Body of pancreas (tissue), 4 donors: ENCODE results near the gene ADGRD2. TPM values are rescaled to one million over a fixed set of nuclear protein-coding genes. Genes with fewer than 3 reads are reported as not detected.
"Not testable (repeated sequence)": the region's sequence is repeated elsewhere in the genome, so short reads cannot be mapped to it uniquely, and the experiment has no call there.

Experiments used
- ATAC-seq: fragments of 150-250 bp; one replicate; pipeline ENCODE4 v1.9.1; 2016
- DNase-seq, 4 donors: peaks; one replicate each; pipeline ENCODE4 v3.0.0-alpha.2; 2019
- H3K27ac ChIP-seq, 4 donors: fragments of 200-600 bp; sonication (generic); 1 replicate in 3 of 4; 2 replicates in 1 of 4; pipeline versions ENCODE4 v1.5.1 to v1.6.1; 2016 to 2019; ENCODE audit warnings: mild to moderate bottlenecking in 1 of 4, mixed read lengths in 1 of 4, moderate library complexity in 1 of 4
- H3K27me3 ChIP-seq, 2 donors: fragments of 200-600 bp; sonication (generic); one replicate each; pipeline ENCODE4 v1.6.0; 2016; ENCODE audit warnings: mild to moderate bottlenecking in 1 of 2
- H3K36me3 ChIP-seq, 2 donors: fragments of 200-600 bp; sonication (generic); replicated peaks in 1 of 2; 2 replicates each; pipeline ENCODE4 v1.5.1; 2016; ENCODE audit warnings: low read depth in 2 of 2; ENCODE audit not compliant: insufficient read depth in 1 of 2
- H3K4me1 ChIP-seq: fragments of 200-600 bp; sonication (generic); one replicate; pipeline ENCODE4 v1.6.0; 2016
- H3K4me3 ChIP-seq, 2 donors: fragments of 200-600 bp; sonication (generic); 1 replicate in 1 of 2; 2 replicates in 1 of 2; pipeline ENCODE4 v1.5.1; 2016 to 2019
- H3K9me3 ChIP-seq, 3 donors: fragments of 200-600 bp; sonication (generic); 1 replicate in 2 of 3; 2 replicates in 1 of 3; pipeline ENCODE4 v1.5.1; 2016
- CTCF ChIP-seq, 7 experiments: fragments of 450-650 bp in 4 of 7; fragments of 200-600 bp in 3 of 7; sonication (generic) in 3 of 7; IDR thresholded peaks; one replicate each; pipeline ENCODE4 v1.5.1; 2016 to 2019; ENCODE audit warnings: antibody characterized with exemption in 7 of 7
- POLR2A ChIP-seq, 3 donors: fragments of 450-650 bp; IDR thresholded peaks; one replicate each; pipeline ENCODE4 v1.6.1; 2016; ENCODE audit warnings: antibody characterized with exemption in 3 of 3, mild to moderate bottlenecking in 2 of 3
- WGBS, 2 donors: methylation state at CpG; one replicate each; pipeline ENCODE4 v1.1.5; 2017; 5-methylcytosine and 5-hydroxymethylcytosine counted together
- intact Hi-C: fragments of 100-400 bp; cut with DNase I; formaldehyde crosslinking; loops from one replicate; pipeline ENCODE4 v1.15.1; 2023
- total RNA-seq, 2 donors: library from RNA; depleted of rRNA; stranded (reverse); fragments of >200 nt; gene quantifications; one replicate each; pipeline ENCODE4 v1.1.0, GENCODE V29; 2016

The ADGRD2 gene
- total RNA-seq, 2 donors from 2014 or later = not detected

- H3K9me3 ChIP-seq = no peaks in the 10 kb centered on the region
- TF ChIP-seq POLR2A (IDR thresholded peaks at IDR 0.05) = no peak
- TF ChIP-seq CTCF (IDR thresholded peaks at IDR 0.05) = no peak
- ATAC-seq (no peak), DNase-seq (no peak)
- 31 to 33% methylated on average over 11 of the region's 11 CpGs for WGBS, 2 donors
- no peaks in the 10 kb centered on the region for H3K36me3 ChIP-seq
- H3K4me1 ChIP-seq = no peaks in the 10 kb centered on the region
- intact Hi-C loops = no loop called here
- no peak overlapping the region for H3K4me3 ChIP-seq
- no peaks in the 10 kb centered on the region for H3K27me3 ChIP-seq
- H3K27ac ChIP-seq = no peak overlapping the region
Observed at GRCh38 chr9:124423591-124423990, 26.7 kb upstream of the ADGRD2 start.

GRCh38 chr9:124425733-124426132 is 24.5 kb upstream of the ADGRD2 start:
- H3K4me3 ChIP-seq, DNase-seq, H3K27ac ChIP-seq, H3K27me3 ChIP-seq, H3K36me3 ChIP-seq, H3K9me3 ChIP-seq, ATAC-seq, H3K4me1 ChIP-seq, intact Hi-C loops: not testable (repeated sequence)
- 78 to 82% methylated on average over 12 of the region's 12 CpGs for WGBS, 2 donors

GRCh38 chr9:124426361-124426760 is 23.9 kb upstream of the ADGRD2 start:
- ATAC-seq = no peak
- H3K4me1 ChIP-seq = no peaks in the 10 kb centered on the region
- DNase-seq = no peak
- H3K27ac ChIP-seq = no peak overlapping the region
- H3K36me3 ChIP-seq = no peaks in the 10 kb centered on the region
- H3K9me3 ChIP-seq = no peaks in the 10 kb centered on the region
- intact Hi-C loops = no loop called here
- 73 to 74% methylated on average over 7 of the region's 7 CpGs for WGBS, 2 donors
- TF ChIP-seq POLR2A (IDR thresholded peaks at IDR 0.05) (no peak), CTCF (IDR thresholded peaks at IDR 0.05) (no peak)
- H3K27me3 ChIP-seq = no peaks in the 10 kb centered on the region
- no peak overlapping the region for H3K4me3 ChIP-seq

- Histone ChIP-seq H3K27me3 (no peaks in the 10 kb centered on the region), H3K9me3 (no peaks in the 10 kb centered on the region), H3K4me3 (no peak overlapping the region), H3K27ac (no peak overlapping the region), H3K4me1 (no peaks in the 10 kb centered on the region), H3K36me3 (no peaks in the 10 kb centered on the region)
- intact Hi-C loops = no loop called here
- DNase-seq = no peak
- TF ChIP-seq POLR2A (IDR thresholded peaks at IDR 0.05) = no peak
- TF ChIP-seq CTCF (IDR thresholded peaks at IDR 0.05) = no peak
- WGBS, 2 donors = 52 to 68% methylated on average over 4 of the region's 4 CpGs
- no peak for ATAC-seq
Observed at GRCh38 chr9:124427281-124427680, 23.0 kb upstream of the ADGRD2 start.

GRCh38 chr9:124428751-124429529 is 21.3 kb upstream of the ADGRD2 start:
- H3K27me3 ChIP-seq = no peaks in the 10 kb centered on the region
- no peaks in the 10 kb centered on the region for H3K4me1 ChIP-seq
- 70 to 84% methylated on average over 13 to 27 of the region's 28 CpGs for WGBS, 2 donors
- H3K9me3 ChIP-seq = no peaks in the 10 kb centered on the region
- H3K36me3 ChIP-seq = no peaks in the 10 kb centered on the region
- TF ChIP-seq POLR2A (IDR thresholded peaks at IDR 0.05) (no peak), CTCF (IDR thresholded peaks at IDR 0.05) (no peak)
- H3K4me3 ChIP-seq = no peak overlapping the region
- intact Hi-C loops = no loop called here
- ATAC-seq (no peak), DNase-seq (no peak)
- no peak overlapping the region for H3K27ac ChIP-seq
